ENCODE measurements around the gene ITGB2.

DNA sequence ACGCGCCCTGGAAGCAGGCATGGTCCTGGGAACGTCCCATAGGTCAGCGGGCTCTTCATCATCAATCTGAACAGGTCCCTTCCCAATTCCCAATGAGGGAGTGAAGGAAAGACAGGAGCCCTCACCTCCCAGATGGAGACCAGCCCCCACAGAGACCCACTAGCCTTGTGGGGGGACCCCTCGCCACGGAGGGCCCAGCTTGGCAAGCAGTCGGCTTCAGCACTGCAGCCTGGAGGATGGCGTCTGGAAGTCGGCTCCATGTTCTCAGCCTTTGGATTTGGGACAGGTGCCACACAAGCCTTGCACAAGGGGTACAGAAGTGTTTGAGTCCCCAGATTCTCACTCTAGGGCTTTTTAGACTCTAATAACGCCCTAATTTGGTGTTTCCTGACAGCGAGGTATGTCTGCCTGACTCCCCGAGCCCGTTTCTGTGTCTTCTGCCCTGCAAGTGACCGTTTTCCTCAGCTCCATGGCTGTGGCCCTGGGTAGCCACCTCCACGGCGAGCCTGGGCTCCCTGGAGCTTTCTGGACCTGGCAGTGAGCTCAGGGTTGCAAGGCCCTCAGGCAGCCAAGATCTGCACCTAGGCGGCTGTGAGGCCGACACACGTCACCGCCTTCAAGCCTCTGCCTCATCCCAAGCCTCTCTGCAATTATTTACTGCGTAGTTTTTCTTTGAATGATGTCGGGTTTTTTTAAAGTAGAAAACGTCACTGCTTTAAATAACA is 77.8 kb downstream of the ITGB2 start:
- no peak for TF ChIP-seq EP300 (IDR thresholded peaks at IDR 0.05)
- TF ChIP-seq, protein P1, sequence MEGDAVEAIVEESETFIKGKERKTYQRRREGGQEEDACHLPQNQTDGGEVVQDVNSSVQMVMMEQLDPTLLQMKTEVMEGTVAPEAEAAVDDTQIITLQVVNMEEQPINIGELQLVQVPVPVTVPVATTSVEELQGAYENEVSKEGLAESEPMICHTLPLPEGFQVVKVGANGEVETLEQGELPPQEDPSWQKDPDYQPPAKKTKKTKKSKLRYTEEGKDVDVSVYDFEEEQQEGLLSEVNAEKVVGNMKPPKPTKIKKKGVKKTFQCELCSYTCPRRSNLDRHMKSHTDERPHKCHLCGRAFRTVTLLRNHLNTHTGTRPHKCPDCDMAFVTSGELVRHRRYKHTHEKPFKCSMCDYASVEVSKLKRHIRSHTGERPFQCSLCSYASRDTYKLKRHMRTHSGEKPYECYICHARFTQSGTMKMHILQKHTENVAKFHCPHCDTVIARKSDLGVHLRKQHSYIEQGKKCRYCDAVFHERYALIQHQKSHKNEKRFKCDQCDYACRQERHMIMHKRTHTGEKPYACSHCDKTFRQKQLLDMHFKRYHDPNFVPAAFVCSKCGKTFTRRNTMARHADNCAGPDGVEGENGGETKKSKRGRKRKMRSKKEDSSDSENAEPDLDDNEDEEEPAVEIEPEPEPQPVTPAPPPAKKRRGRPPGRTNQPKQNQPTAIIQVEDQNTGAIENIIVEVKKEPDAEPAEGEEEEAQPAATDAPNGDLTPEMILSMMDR (IDR thresholded peaks at IDR 0.05): no peak
- no peak for TF ChIP-seq POLR2A (IDR thresholded peaks at IDR 0.05)

Data from suprapubic skin (tissue), 3 donors.